H9 (cell line): ENCODE results near the gene HHATL. TPM values are rescaled to one million over a fixed set of nuclear protein-coding genes. Genes with fewer than 3 reads are reported as not detected.

ENCODE experiments used
- DNase-seq: peaks from one replicate; pipeline ENCODE4 v3.0.0-alpha.2; 2017
- H2AFZ ChIP-seq: one replicate; pipeline ENCODE4 v1.6.1; 2013; ENCODE audit warnings: mild to moderate bottlenecking, low read length, control low read depth, moderate library complexity
- H2AK5ac ChIP-seq: 2 replicates; pipeline ENCODE4 v1.6.1; 2013; ENCODE audit warnings: low read length, control low read depth, mixed read lengths; ENCODE audit not compliant: insufficient read length
- H2BK120ac ChIP-seq: one replicate; pipeline ENCODE4 v1.6.1; 2013; ENCODE audit warnings: low read depth, mild to moderate bottlenecking, low read length, control low read depth, inconsistent platforms; ENCODE audit not compliant: poor library complexity, severe bottlenecking
- H2BK12ac ChIP-seq: 2 replicates; pipeline ENCODE4 v1.6.1; 2013; ENCODE audit warnings: low read length, control low read depth, mixed read lengths, low read depth; ENCODE audit not compliant: insufficient read length
- H2BK15ac ChIP-seq: 2 replicates; pipeline ENCODE4 v1.6.1; 2013; ENCODE audit warnings: low read depth, low read length, control low read depth
- H2BK20ac ChIP-seq: one replicate; pipeline ENCODE4 v1.6.1; 2013; ENCODE audit warnings: low read depth, mild to moderate bottlenecking, low read length, control low read depth, inconsistent platforms; ENCODE audit not compliant: poor library complexity, severe bottlenecking
- H2BK5ac ChIP-seq: 2 replicates; pipeline ENCODE4 v1.6.1; 2013; ENCODE audit warnings: low read length, control low read depth, mixed read lengths; ENCODE audit not compliant: insufficient read length
- H3K14ac ChIP-seq: 2 replicates; pipeline ENCODE4 v1.6.1; 2013; ENCODE audit warnings: low read length, control low read depth; ENCODE audit not compliant: insufficient read depth
- H3K18ac ChIP-seq: 2 replicates; pipeline ENCODE4 v1.6.1; 2013; ENCODE audit warnings: low read depth, mild to moderate bottlenecking, mixed read lengths, low read length, control low read depth; ENCODE audit not compliant: insufficient read length
- H3K23ac ChIP-seq: 2 replicates; pipeline ENCODE4 v1.6.1; 2013; ENCODE audit warnings: low read length, control low read depth, mixed read lengths, low read depth; ENCODE audit not compliant: insufficient read length
- H3K23me2 ChIP-seq: 2 replicates; pipeline ENCODE4 v1.6.1; 2013; ENCODE audit warnings: low read depth, mild to moderate bottlenecking, mixed read lengths, low read length, control low read depth; ENCODE audit not compliant: insufficient read length, poor library complexity, severe bottlenecking
- H3K27ac ChIP-seq: 2 replicates; pipeline ENCODE4 v1.5.1; 2013; ENCODE audit warnings: low read length, control low read depth, mixed read lengths, low read depth; ENCODE audit not compliant: insufficient read length
- H3K27me3 ChIP-seq: 2 replicates; pipeline ENCODE4 v1.6.1; 2013; ENCODE audit warnings: low read length, control low read depth, inconsistent platforms; ENCODE audit not compliant: insufficient read depth
- H3K4ac ChIP-seq: 2 replicates; pipeline ENCODE4 v1.6.1; 2013; ENCODE audit warnings: low read depth, mild to moderate bottlenecking, control low read depth, inconsistent platforms, low read length, moderate library complexity
- H3K4me1 ChIP-seq: 2 replicates; pipeline ENCODE4 v1.6.1; 2013; ENCODE audit warnings: low read length, control low read depth, inconsistent platforms; ENCODE audit not compliant: insufficient read depth
- H3K4me2 ChIP-seq: 2 replicates; pipeline ENCODE4 v1.6.1; 2013; ENCODE audit warnings: low read length, control low read depth, mixed read lengths; ENCODE audit not compliant: insufficient read length, insufficient read depth
- H3K56ac ChIP-seq: 2 replicates; pipeline ENCODE4 v1.6.1; 2013; ENCODE audit warnings: low read depth, mild to moderate bottlenecking, mixed read lengths, low read length, control low read depth; ENCODE audit not compliant: insufficient read length
- H3K79me1 ChIP-seq: 2 replicates; pipeline ENCODE4 v1.6.1; 2013; ENCODE audit warnings: low read depth, mild to moderate bottlenecking, moderate library complexity, low read length, control low read depth, inconsistent platforms; ENCODE audit not compliant: insufficient read depth, poor library complexity, severe bottlenecking
- H3K79me2 ChIP-seq: 2 replicates; pipeline ENCODE4 v1.6.1; 2013; ENCODE audit warnings: low read length, control low read depth, inconsistent platforms; ENCODE audit not compliant: insufficient read depth
- H3K9ac ChIP-seq: 2 replicates; pipeline ENCODE4 v1.6.1; 2013; ENCODE audit warnings: low read length, control low read depth, mixed read lengths; ENCODE audit not compliant: insufficient read length; ENCODE audit errors: extremely low read depth
- H3K9me3 ChIP-seq: one replicate; pipeline ENCODE4 v1.6.1; 2013; ENCODE audit warnings: low read depth, low read length, inconsistent platforms; ENCODE audit not compliant: control insufficient read depth
- H3T11ph ChIP-seq: one replicate; pipeline ENCODE4 v1.6.1; 2013; ENCODE audit warnings: mild to moderate bottlenecking, low read length, control low read depth, inconsistent platforms
- H4K20me1 ChIP-seq: one replicate; pipeline ENCODE4 v1.6.1; 2013; ENCODE audit not compliant: control insufficient read depth, insufficient read length, insufficient read depth
- H4K5ac ChIP-seq: 2 replicates; pipeline ENCODE4 v1.6.1; 2013; ENCODE audit warnings: low read depth, mild to moderate bottlenecking, mixed read lengths, low read length, control low read depth; ENCODE audit not compliant: insufficient read length
- H4K8ac ChIP-seq: replicated peaks from 2 replicates; pipeline ENCODE4 v1.6.1; 2013; ENCODE audit warnings: low read length, control low read depth, mixed read lengths, low read depth; ENCODE audit not compliant: insufficient read length
- H4K91ac ChIP-seq: 2 replicates; pipeline ENCODE4 v1.6.1; 2013; ENCODE audit warnings: low read depth, mild to moderate bottlenecking, moderate library complexity, mixed read lengths, low read length, control low read depth; ENCODE audit not compliant: insufficient read length
- H3K27ac Mint-ChIP-seq, 3 experiments: 2 replicates in 2 of 3; 3 replicates in 1 of 3; pipeline ENCODE4 v1.8.0; 2020 to 2021; ENCODE audit warnings: mixed read lengths in 3 of 3, mild to moderate bottlenecking in 1 of 3, moderate library complexity in 1 of 3
- H3K27me3 Mint-ChIP-seq: 2 replicates; pipeline ENCODE4 v1.8.0; 2021; ENCODE audit warnings: low read depth, mild to moderate bottlenecking, moderate library complexity, mixed read lengths
- H3K36me3 Mint-ChIP-seq, 3 experiments: 2 replicates in 2 of 3; 3 replicates in 1 of 3; pipeline ENCODE4 v1.8.0; 2020 to 2021; ENCODE audit warnings: low read depth in 3 of 3, mixed read lengths in 3 of 3; ENCODE audit not compliant: insufficient read depth in 1 of 3
- H3K4me1 Mint-ChIP-seq, 2 experiments: 2 replicates each; pipeline ENCODE4 v1.8.0; 2020; ENCODE audit warnings: mixed read lengths in 2 of 2
- H3K4me3 Mint-ChIP-seq, 2 experiments: 2 replicates in 1 of 2; 3 replicates in 1 of 2; pipeline ENCODE4 v1.8.0; 2020 to 2021; ENCODE audit warnings: mild to moderate bottlenecking in 2 of 2, mixed read lengths in 2 of 2, moderate library complexity in 1 of 2
- H3K9me3 Mint-ChIP-seq, 2 experiments: 2 replicates in 1 of 2; 3 replicates in 1 of 2; pipeline ENCODE4 v1.8.0; 2020; ENCODE audit warnings: mild to moderate bottlenecking in 2 of 2, mixed read lengths in 2 of 2, moderate library complexity in 1 of 2
- CTCF ChIP-seq: fragments of 200-600 bp; sonication (generic); conservative IDR thresholded peaks from 3 replicates; pipeline ENCODE4 v1.8.0; 2021; ENCODE audit warnings: antibody characterized with exemption, mild to moderate bottlenecking
- WGBS: extraction: QIAGEN DNeasy Blood & Tissue Kit; methylation state at CpG from one replicate; pipeline ENCODE4 v1.1.7; 2013; ENCODE audit warnings: missing lambda C conversion rate, low lambda C conversion rate, mixed read lengths; ENCODE audit not compliant: insufficient read length; ENCODE audit errors: extremely low coverage; 5-methylcytosine and 5-hydroxymethylcytosine counted together
- total RNA-seq: library from RNA; stranded (reverse); gene quantifications from 2 replicates; pipeline ENCODE4 v1.2.1, GENCODE V29; 2021

The HHATL gene
- total RNA-seq, 1 experiment from 2014 or later: 0.46 TPM

GRCh38 chr3:42682301-42683070 is 20.1 kb downstream of the HHATL start:
- H3K23me2 ChIP-seq: no peaks in the 10 kb centered on the region
- H4K5ac ChIP-seq: no peak overlapping the region
- no peak for DNase-seq
- TF ChIP-seq CTCF: no peak
- H3K9me3 Mint-ChIP-seq: peaks cover 0 to 2% of the 10 kb centered on the region in 2 experiments; a peak in 2 of 5 replicates
- no peak overlapping the region for H2AK5ac ChIP-seq
- H3K4me3 Mint-ChIP-seq: no peak overlapping the region
- no peak overlapping the region for H3K4ac ChIP-seq
- no peak overlapping the region for H3K4me2 ChIP-seq
- peaks cover 11 to 12% of the 10 kb centered on the region in 2 experiments for H3K4me1 Mint-ChIP-seq
- H4K8ac ChIP-seq: no peak overlapping the region
- H2BK15ac ChIP-seq: no peak overlapping the region
- H3K23ac ChIP-seq: no peak overlapping the region
- no peak overlapping the region for H2BK20ac ChIP-seq
- no peaks in the 10 kb centered on the region for H3K79me2 ChIP-seq
- no peaks in the 10 kb centered on the region for H3K27me3 ChIP-seq
- H3K4me1 ChIP-seq: no peaks in the 10 kb centered on the region
- H3K18ac ChIP-seq: no peak overlapping the region
- H3K27ac ChIP-seq: no peak overlapping the region
- H2AFZ ChIP-seq: no peak overlapping the region
- no peak overlapping the region for H2BK120ac ChIP-seq
- no peaks in the 10 kb centered on the region for H4K20me1 ChIP-seq
- no peak overlapping the region for H3K27ac Mint-ChIP-seq
- no peak overlapping the region; the same call in 1 of the 2 replicates for H3K14ac ChIP-seq
- H3K27me3 Mint-ChIP-seq: peaks cover 3% of the 10 kb centered on the region
- H3K56ac ChIP-seq: no peak overlapping the region
- H2BK5ac ChIP-seq: no peak overlapping the region
- no peak overlapping the region for H2BK12ac ChIP-seq
- no peaks in the 10 kb centered on the region for H3K9me3 ChIP-seq
- H3K9ac ChIP-seq: no peak overlapping the region
- H3T11ph ChIP-seq: no peak overlapping the region
- H3K36me3 Mint-ChIP-seq: no peaks in the 10 kb centered on the region
- no peaks in the 10 kb centered on the region for H3K79me1 ChIP-seq
- H4K91ac ChIP-seq: no peak overlapping the region
- WGBS: no CpG with 5 or more reads among the region's 12 CpGs
